IMR-90 (cell line): ENCODE measurements around the gene RSBN1L.

Experiments used
- CTCF ChIP-seq: conservative IDR thresholded peaks from 2 replicates; pipeline ENCODE4 v1.5.1; 2012; ENCODE audit warnings: mild to moderate bottlenecking, low read depth, low read length, improper control_type of control experiment
- MXI1 ChIP-seq: IDR thresholded peaks from 2 replicates; pipeline ENCODE4 v1.6.1; 2012; ENCODE audit warnings: low read depth, mild to moderate bottlenecking, low read length, moderate library complexity, borderline replicate concordance
- POLR2A ChIP-seq: IDR thresholded peaks from 2 replicates; pipeline ENCODE4 v1.6.1; 2012; ENCODE audit warnings: mild to moderate bottlenecking, low read depth, low read length

DNA sequence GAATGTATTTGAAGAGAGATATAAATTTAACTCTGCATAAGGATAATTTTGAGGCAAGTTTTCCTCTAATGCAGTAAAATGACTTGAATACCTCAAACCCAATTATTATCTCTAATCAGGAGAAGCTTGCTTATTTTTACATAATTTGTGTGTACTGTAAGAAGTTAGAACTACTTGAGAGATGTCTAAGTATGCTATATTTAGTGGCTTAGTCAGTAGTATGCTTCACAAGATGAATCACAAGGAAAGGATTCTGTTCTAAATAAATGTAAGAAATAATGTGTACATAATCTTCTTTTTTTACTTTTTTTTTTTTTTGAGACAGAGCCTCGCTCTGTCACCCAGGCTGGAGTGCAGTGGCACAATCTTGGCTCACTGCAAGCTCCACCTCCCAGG, 116.0 kb downstream of the RSBN1L start:
- TF ChIP-seq MXI1: no peak
- no peak for TF ChIP-seq CTCF
- no peak for TF ChIP-seq POLR2A
